Endodermal cell (in vitro differentiated cells): ENCODE results near the gene SPOCK1. TPM values are rescaled to one million over a fixed set of nuclear protein-coding genes. Genes with fewer than 3 reads are reported as not detected.

Experiments
- DNase-seq: peaks from one replicate; pipeline ENCODE4 v3.0.0-alpha.2; 2017
- H3K27ac ChIP-seq: 2 replicates; pipeline ENCODE4 v1.5.1; 2013; ENCODE audit warnings: mild to moderate bottlenecking, low read depth, low read length, moderate library complexity
- H3K27me3 ChIP-seq: 2 replicates; pipeline ENCODE4 v1.6.1; 2013; ENCODE audit warnings: mild to moderate bottlenecking, low read length, moderate library complexity; ENCODE audit not compliant: insufficient read depth, control insufficient read depth, poor library complexity, severe bottlenecking
- H3K36me3 ChIP-seq: 2 replicates; pipeline ENCODE4 v1.7.0; 2013; ENCODE audit warnings: mild to moderate bottlenecking, low read length, moderate library complexity; ENCODE audit not compliant: control insufficient read depth, insufficient read depth
- H3K4me1 ChIP-seq: one replicate; pipeline ENCODE4 v1.7.0; 2013; ENCODE audit warnings: low read length; ENCODE audit not compliant: control insufficient read depth, insufficient read depth
- H3K4me3 ChIP-seq: 2 replicates; pipeline ENCODE4 v1.5.1; 2013; ENCODE audit warnings: mild to moderate bottlenecking, low read length, moderate library complexity
- H3K9ac ChIP-seq: 2 replicates; pipeline ENCODE4 v1.6.1; 2013; ENCODE audit warnings: mild to moderate bottlenecking, low read length, moderate library complexity; ENCODE audit not compliant: poor library complexity, severe bottlenecking; ENCODE audit errors: extremely low read depth
- H3K9me3 ChIP-seq: 2 replicates; pipeline ENCODE4 v1.6.1; 2013; ENCODE audit warnings: mild to moderate bottlenecking, low read length, moderate library complexity; ENCODE audit not compliant: control insufficient read depth
- H3K27ac Mint-ChIP-seq: 2 replicates; pipeline ENCODE4 v1.8.0; 2020; ENCODE audit warnings: mixed read lengths
- H3K27me3 Mint-ChIP-seq: 2 replicates; pipeline ENCODE4 v1.8.0; 2021; ENCODE audit warnings: mild to moderate bottlenecking, mixed read lengths; ENCODE audit not compliant: insufficient read depth
- H3K36me3 Mint-ChIP-seq: 2 replicates; pipeline ENCODE4 v1.8.0; 2020; ENCODE audit warnings: low read depth, mixed read lengths
- H3K4me1 Mint-ChIP-seq: 2 replicates; pipeline ENCODE4 v1.8.0; 2020; ENCODE audit warnings: mixed read lengths
- H3K4me3 Mint-ChIP-seq: 2 replicates; pipeline ENCODE4 v1.8.0; 2020; ENCODE audit warnings: mild to moderate bottlenecking, moderate library complexity, mixed read lengths
- H3K9me3 Mint-ChIP-seq: 2 replicates; pipeline ENCODE4 v1.8.0; 2020; ENCODE audit warnings: mild to moderate bottlenecking, mixed read lengths
- CTCF ChIP-seq: fragments of 200-600 bp; sonication (generic); conservative IDR thresholded peaks from 2 replicates; pipeline ENCODE4 v1.5.0; 2021; ENCODE audit warnings: antibody characterized with exemption, mild to moderate bottlenecking
- WGBS, 2 experiments: methylation state at CpG; one replicate each; pipeline versions ENCODE4 v1.1.5 to v1.1.7; 2013; ENCODE audit warnings: missing lambda C conversion rate in 2 of 2, mixed read lengths in 1 of 2; ENCODE audit not compliant: insufficient coverage in 1 of 2, insufficient read length in 1 of 2; 5-methylcytosine and 5-hydroxymethylcytosine counted together
- total RNA-seq, 2 donors: library from RNA; stranded (reverse); fragmentation: NEBNext Ultra II Directional in 1 of 2; extraction: Animal tissue kit (Norgen Biotek cat#: 25700) in 1 of 2; gene quantifications; 2 replicates in 1 of 2; 3 replicates in 1 of 2; pipeline ENCODE4 v1.2.1, GENCODE V29; 2021

Gene SPOCK1
- total RNA-seq, 2 donors from 2014 or later, result 25.8 to 39.8 TPM

DNA sequence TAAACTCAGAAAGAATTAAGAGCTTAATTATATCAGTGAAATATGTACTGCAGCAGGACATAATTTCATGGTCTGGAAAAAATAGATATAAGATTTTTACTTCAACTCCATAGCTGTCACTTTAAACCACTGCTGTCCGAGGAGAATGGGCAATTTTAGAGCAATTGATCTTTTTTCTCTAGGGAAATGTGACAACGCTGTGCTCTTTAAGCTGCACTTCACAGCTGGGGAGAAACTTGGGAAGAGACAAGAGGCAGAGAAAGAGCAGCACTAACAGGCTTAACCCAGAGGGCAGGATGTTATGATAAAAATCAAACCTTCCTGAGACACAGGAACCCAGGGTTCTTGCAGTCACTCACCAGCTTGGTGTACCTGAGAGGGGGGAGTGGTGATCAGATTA lies 92.0 kb downstream of the SPOCK1 start:
- H3K4me3 ChIP-seq, result no peak overlapping the region
- H3K4me3 Mint-ChIP-seq, result no peak overlapping the region
- H3K4me1 Mint-ChIP-seq, result peaks cover 6% of the 10 kb centered on the region
- TF ChIP-seq CTCF, result no peak
- H3K27me3 ChIP-seq, result no peaks in the 10 kb centered on the region
- no peaks in the 10 kb centered on the region for H3K36me3 ChIP-seq
- no peaks in the 10 kb centered on the region for H3K9me3 Mint-ChIP-seq
- no peak overlapping the region for H3K27ac ChIP-seq
- H3K27ac Mint-ChIP-seq, result no peak overlapping the region
- peaks cover 4% of the 10 kb centered on the region for H3K4me1 ChIP-seq
- no peaks in the 10 kb centered on the region for H3K27me3 Mint-ChIP-seq
- DNase-seq, result no peak
- no peak overlapping the region for H3K9ac ChIP-seq
- no peaks in the 10 kb centered on the region for H3K9me3 ChIP-seq
- no peaks in the 10 kb centered on the region for H3K36me3 Mint-ChIP-seq
- 54 to 81% methylated on average over 2 of the region's 2 CpGs for WGBS, 2 experiments

DNA sequence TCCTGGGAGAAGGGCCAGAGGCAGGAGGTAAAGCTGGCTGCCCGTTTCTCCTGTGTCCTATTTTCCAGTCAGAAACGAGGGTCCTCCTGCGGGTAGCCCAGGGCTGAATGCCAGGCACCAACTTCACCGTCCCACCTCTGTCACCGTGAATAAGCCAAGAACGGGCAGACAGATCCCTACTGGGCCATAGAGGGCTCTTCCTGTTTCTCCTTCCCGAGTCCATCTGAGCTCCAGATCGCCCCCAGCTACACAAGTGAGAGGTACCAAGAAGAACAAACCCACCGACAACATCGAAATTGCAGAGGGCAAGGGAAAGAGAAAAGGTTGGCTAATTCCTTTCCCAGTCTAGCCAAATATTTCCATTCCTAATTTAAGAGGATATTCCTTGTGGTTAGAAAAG lies 93.7 kb downstream of the SPOCK1 start:
- H3K9me3 ChIP-seq, result no peaks in the 10 kb centered on the region
- peaks cover 6% of the 10 kb centered on the region for H3K4me1 Mint-ChIP-seq
- no peak for TF ChIP-seq CTCF
- H3K9me3 Mint-ChIP-seq, result no peaks in the 10 kb centered on the region
- no peaks in the 10 kb centered on the region for H3K36me3 ChIP-seq
- H3K4me3 Mint-ChIP-seq, result no peak overlapping the region
- peak; percentile 53 for DNase-seq
- H3K4me3 ChIP-seq, result no peak overlapping the region
- no peaks in the 10 kb centered on the region for H3K27me3 ChIP-seq
- no peak overlapping the region for H3K9ac ChIP-seq
- no peak overlapping the region for H3K27ac ChIP-seq
- H3K36me3 Mint-ChIP-seq, result no peaks in the 10 kb centered on the region
- H3K4me1 ChIP-seq, result peaks cover 4% of the 10 kb centered on the region
- H3K27ac Mint-ChIP-seq, result no peak overlapping the region
- H3K27me3 Mint-ChIP-seq, result no peaks in the 10 kb centered on the region
- 85 to 88% methylated on average over 5 to 10 of the region's 10 CpGs for WGBS, 2 experiments

DNA sequence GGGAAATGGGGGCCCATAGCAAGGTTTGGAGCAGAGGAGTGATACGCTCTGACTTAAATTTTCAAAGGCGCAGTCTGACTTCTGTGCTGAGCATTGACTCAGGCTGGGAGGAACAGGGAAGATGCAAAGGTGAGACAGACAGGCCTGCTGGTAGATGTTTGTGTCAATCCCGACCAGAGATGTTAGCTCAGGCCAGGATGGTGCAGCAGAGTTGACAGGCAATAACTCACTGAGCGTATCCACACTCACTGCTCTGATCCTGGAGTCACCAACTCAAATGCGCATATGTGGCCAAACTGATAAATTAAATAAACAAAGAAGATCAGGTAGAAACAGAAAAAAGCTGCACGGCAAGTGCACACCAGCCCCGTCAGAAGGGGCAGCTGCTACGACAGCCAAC lies 95.3 kb downstream of the SPOCK1 start:
- H3K9ac ChIP-seq, result no peak overlapping the region
- Mint-ChIP-seq H3K4me3 (no peak overlapping the region), H3K4me1 (peaks cover 6% of the 10 kb centered on the region), H3K27ac (no peak overlapping the region), H3K36me3 (no peaks in the 10 kb centered on the region), H3K27me3 (no peaks in the 10 kb centered on the region), H3K9me3 (no peaks in the 10 kb centered on the region)
- H3K4me3 ChIP-seq, result no peak overlapping the region
- H3K4me1 ChIP-seq, result peaks cover 4% of the 10 kb centered on the region
- TF ChIP-seq CTCF, result no peak
- WGBS, 2 experiments, result 91 to 96% methylated on average over 3 to 8 of the region's 8 CpGs
- no peak for DNase-seq
- H3K27ac ChIP-seq, result no peak overlapping the region
- H3K27me3 ChIP-seq, result no peaks in the 10 kb centered on the region
- H3K36me3 ChIP-seq, result no peaks in the 10 kb centered on the region
- H3K9me3 ChIP-seq, result no peaks in the 10 kb centered on the region
